ENCODE results near the gene DUSP28. TPM values are rescaled to one million over a fixed set of nuclear protein-coding genes. Genes with fewer than 3 reads are reported as not detected.
"Not testable (repeated sequence)": the region's sequence is repeated elsewhere in the genome, so short reads cannot be mapped to it uniquely, and the experiment has no call there.

Gene DUSP28
- total and polyA plus RNA-seq, 10 of the 15 experiments (the other 5 are each of a cell fraction or from before 2014, with no cell fraction given): 2.5 to 12.5 (median 6.4) TPM

DNA sequence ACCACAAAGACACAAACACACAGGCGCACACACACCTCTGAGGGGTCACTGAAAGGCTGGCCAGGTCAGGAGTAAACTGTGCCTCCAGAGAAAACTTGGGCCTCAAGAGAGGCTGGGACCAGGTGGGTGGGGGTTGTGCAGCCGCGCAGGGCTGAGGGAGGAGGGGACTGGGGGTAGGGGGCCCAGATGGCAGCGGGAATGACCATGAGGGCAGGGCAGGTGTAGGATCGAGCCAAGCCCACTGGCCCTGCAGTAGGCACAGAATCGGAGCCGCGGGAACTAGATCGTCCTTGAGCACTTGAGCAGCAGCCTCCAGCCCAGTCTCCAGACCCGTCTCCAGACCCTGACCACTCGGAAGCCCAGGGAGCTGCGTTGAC, 39.2 kb upstream of the DUSP28 start:
- CTCF ChIA-PET: interaction anchor here (0.9 kb wide), 1 partner anchor 31 kb away, joined by 4 read pairs; no protein-coding TSS in a partner anchor

DNA sequence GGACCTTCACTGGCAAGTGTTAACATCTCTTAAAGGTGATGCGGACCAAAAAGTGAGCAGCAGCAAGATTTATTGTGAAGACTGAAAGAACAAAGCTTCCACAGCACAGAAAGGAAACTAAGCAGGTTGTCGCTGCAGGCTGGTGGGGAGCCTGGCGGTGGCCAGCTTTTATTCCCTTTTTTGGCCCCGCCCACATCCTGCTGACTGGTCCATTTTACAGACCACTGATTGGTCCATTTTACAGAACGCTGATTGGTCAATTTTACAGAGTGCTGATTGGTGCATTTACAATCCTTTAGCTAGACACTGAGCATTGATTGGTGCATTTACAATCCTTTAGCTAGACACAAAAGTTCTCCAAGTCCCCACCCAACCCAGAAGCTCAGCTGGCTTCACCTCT, 38.3 kb upstream of the DUSP28 start:
- SMC1A ChIA-PET (ENCODE audit: uncharacterized antibody, unreplicated experiment); DNase-seq (ENCODE audit: low read depth, low spot score); H4K20me1 ChIP-seq (ENCODE audit: control insufficient read depth, insufficient read depth); H3K9ac ChIP-seq (ENCODE audit: control insufficient read depth, insufficient read depth, low read length); H3K27me3 ChIP-seq (replicated peaks in 1 of 2; ENCODE audit: control insufficient read depth in 2 of 2, insufficient read depth in 2 of 2, low read length in 1 of 2); BruUV-seq (replicated peaks); H3K4me3 ChIP-seq; intact Hi-C loops (cut with micrococcal nuclease; ENCODE audit: unreplicated experiment); ATAC-seq; H3K4me1 ChIP-seq (ENCODE audit: control insufficient read depth, insufficient read depth, low read length); RAD21 ChIA-PET (ENCODE audit: unreplicated experiment); H3K36me3 ChIP-seq (ENCODE audit: control insufficient read depth in 2 of 2, insufficient read depth in 2 of 2, low read length in 1 of 2); H3K4me2 ChIP-seq (ENCODE audit: control insufficient read depth, insufficient read depth); FAIRE-seq; POLR2A ChIA-PET; H2AFZ ChIP-seq (ENCODE audit: control insufficient read depth, low read depth, low read length); H3K79me2 ChIP-seq (ENCODE audit: control insufficient read depth, insufficient read depth, low read length); H3K27ac ChIP-seq (ENCODE audit: control insufficient read depth, insufficient read depth): not testable (repeated sequence)
- in situ Hi-C loops (cut with MboI): loop anchor here (25.0 kb wide), 1 partner anchor 315 kb away; no protein-coding TSS in a partner anchor
- CTCF ChIA-PET: interaction anchor here (0.7 to 0.9 kb wide), 2 partner anchors 8 to 30 kb away, joined by 3 to 4 read pairs; no protein-coding TSS in a partner anchor
- WGBS (ENCODE audit: insufficient coverage, insufficient replicate concordance, low lambda C conversion rate, missing lambda C conversion rate): 87% methylated on average over 5 of the region's 5 CpGs
- H3K9me3 ChIP-seq (replicated peaks; ENCODE audit: control insufficient read depth, insufficient read depth, low read length): peaks cover 19% of the 10 kb centered on the region; the same call in 2 of the 3 replicates

More for the DNA sequence above, 39.2 kb upstream of the DUSP28 start:
- Histone ChIP-seq H3K9ac (ENCODE audit: control insufficient read depth, insufficient read depth, low read length) (no peak overlapping the region), H3K4me3 (no peak overlapping the region), H3K27ac (ENCODE audit: control insufficient read depth, insufficient read depth) (no peak overlapping the region), H3K79me2 (ENCODE audit: control insufficient read depth, insufficient read depth, low read length) (no peaks in the 10 kb centered on the region), H3K36me3 (ENCODE audit: control insufficient read depth in 2 of 2, insufficient read depth in 2 of 2, low read length in 1 of 2) (peaks cover 0 to under 1% of the 10 kb centered on the region in 2 experiments; a peak in 1 of 4 replicates), H4K20me1 (ENCODE audit: control insufficient read depth, insufficient read depth) (no peaks in the 10 kb centered on the region), H3K4me2 (ENCODE audit: control insufficient read depth, insufficient read depth) (no peak overlapping the region), H3K4me1 (ENCODE audit: control insufficient read depth, insufficient read depth, low read length) (no peaks in the 10 kb centered on the region), H3K27me3 (replicated peaks in 1 of 2; ENCODE audit: control insufficient read depth in 2 of 2, insufficient read depth in 2 of 2, low read length in 1 of 2) (no peaks in the 10 kb centered on the region), H3K9me3 (replicated peaks; ENCODE audit: control insufficient read depth, insufficient read depth, low read length) (peaks cover 13% of the 10 kb centered on the region; the same call in 2 of the 3 replicates), H2AFZ (ENCODE audit: control insufficient read depth, low read depth, low read length) (no peak overlapping the region)
- no peak for ATAC-seq
- WGBS (ENCODE audit: insufficient coverage, insufficient replicate concordance, low lambda C conversion rate, missing lambda C conversion rate): 95% methylated on average over 10 of the region's 12 CpGs
- BruUV-seq (replicated peaks): no TSS peak
- RAD21 ChIA-PET (ENCODE audit: unreplicated experiment): no interaction called here
- in situ Hi-C loops (cut with MboI) (loop anchor here (25.0 kb wide), 1 partner anchor 316 kb away; no protein-coding TSS in a partner anchor), intact Hi-C loops (cut with micrococcal nuclease; ENCODE audit: unreplicated experiment) (no loop called here)
- POLR2A ChIA-PET: no interaction called here
- TF ChIP-seq RBBP5 (conservative IDR thresholded peaks at IDR 0.05) (no peak), MEF2A (IDR thresholded peaks at IDR 0.05; ENCODE audit: insufficient read depth, low read depth, low read length) (no peak), CHD2 (IDR thresholded peaks at IDR 0.05; ENCODE audit: borderline replicate concordance, low read depth, low read length) (no peak)
- TF ChIP-seq, protein P1, sequence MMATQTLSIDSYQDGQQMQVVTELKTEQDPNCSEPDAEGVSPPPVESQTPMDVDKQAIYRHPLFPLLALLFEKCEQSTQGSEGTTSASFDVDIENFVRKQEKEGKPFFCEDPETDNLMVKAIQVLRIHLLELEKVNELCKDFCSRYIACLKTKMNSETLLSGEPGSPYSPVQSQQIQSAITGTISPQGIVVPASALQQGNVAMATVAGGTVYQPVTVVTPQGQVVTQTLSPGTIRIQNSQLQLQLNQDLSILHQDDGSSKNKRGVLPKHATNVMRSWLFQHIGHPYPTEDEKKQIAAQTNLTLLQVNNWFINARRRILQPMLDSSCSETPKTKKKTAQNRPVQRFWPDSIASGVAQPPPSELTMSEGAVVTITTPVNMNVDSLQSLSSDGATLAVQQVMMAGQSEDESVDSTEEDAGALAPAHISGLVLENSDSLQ (IDR thresholded peaks at IDR 0.05): no peak
- no peak for DNase-seq (ENCODE audit: low read depth, low spot score)
- FAIRE-seq: no peak
- SMC1A ChIA-PET (ENCODE audit: uncharacterized antibody, unreplicated experiment): no interaction called here
